Stimulated activated memory B cell treated with anti-CD40 and anti-IgM and Interleukin-4, amounts not matched to agents 10 μg/mL and 1 μg/mL and 100 μg/mL, for 72 hours (primary cell): ENCODE results near the gene METTL1.

Experiments
- ATAC-seq: fragments of 150-1000 bp; cut with Tn5 transposase; 2 replicates; pipeline ENCODE4 v1.10.0; 2021
- H3K27ac Mint-ChIP-seq: one replicate; pipeline ENCODE4 v1.8.0; 2022; ENCODE audit warnings: mild to moderate bottlenecking, mixed read lengths
- H3K27me3 Mint-ChIP-seq: one replicate; pipeline ENCODE4 v1.8.0; 2022; ENCODE audit warnings: mixed read lengths
- H3K36me3 Mint-ChIP-seq: one replicate; pipeline ENCODE4 v1.8.0; 2022; ENCODE audit warnings: mixed read lengths
- H3K4me1 Mint-ChIP-seq: one replicate; pipeline ENCODE4 v1.8.0; 2022; ENCODE audit warnings: mixed read lengths
- H3K4me3 Mint-ChIP-seq: one replicate; pipeline ENCODE4 v1.8.0; 2022; ENCODE audit warnings: mild to moderate bottlenecking, moderate library complexity, mixed read lengths
- H3K9me3 Mint-ChIP-seq: one replicate; pipeline ENCODE4 v1.8.0; 2022; ENCODE audit warnings: mixed read lengths

Gene METTL1

GRCh38 chr12:57733928-57734327, 38.0 kb downstream of the METTL1 start:
- Mint-ChIP-seq H3K9me3 (no peaks in the 10 kb centered on the region), H3K36me3 (peaks cover 62% of the 10 kb centered on the region), H3K27ac (no peak overlapping the region), H3K4me1 (peaks cover 10% of the 10 kb centered on the region), H3K4me3 (no peak overlapping the region), H3K27me3 (no peaks in the 10 kb centered on the region)
- no peak for ATAC-seq

- H3K4me3 Mint-ChIP-seq = no peak overlapping the region
- no peak for ATAC-seq
- H3K4me1 Mint-ChIP-seq = peaks cover 9% of the 10 kb centered on the region
- H3K36me3 Mint-ChIP-seq = peaks cover 70% of the 10 kb centered on the region
- no peak overlapping the region for H3K27ac Mint-ChIP-seq
- no peaks in the 10 kb centered on the region for H3K9me3 Mint-ChIP-seq
- H3K27me3 Mint-ChIP-seq = no peaks in the 10 kb centered on the region
These were observed 38.9 kb downstream of the METTL1 start for GRCh38 chr12:57732726-57733593.

GRCh38 chr12:57732270-57732669, 39.6 kb downstream of the METTL1 start:
- H3K9me3 Mint-ChIP-seq = no peaks in the 10 kb centered on the region
- no peak for ATAC-seq
- H3K4me3 Mint-ChIP-seq = no peak overlapping the region
- H3K4me1 Mint-ChIP-seq = peaks cover 9% of the 10 kb centered on the region
- H3K27ac Mint-ChIP-seq = no peak overlapping the region
- peaks cover 76% of the 10 kb centered on the region for H3K36me3 Mint-ChIP-seq
- H3K27me3 Mint-ChIP-seq = no peaks in the 10 kb centered on the region

GRCh38 chr12:57731411-57732080, 40.4 kb downstream of the METTL1 start:
- H3K4me3 Mint-ChIP-seq = no peak overlapping the region
- no peak for ATAC-seq
- peaks cover 2% of the 10 kb centered on the region for H3K4me1 Mint-ChIP-seq
- no peak overlapping the region for H3K27ac Mint-ChIP-seq
- no peaks in the 10 kb centered on the region for H3K27me3 Mint-ChIP-seq
- peaks cover 69% of the 10 kb centered on the region for H3K36me3 Mint-ChIP-seq
- H3K9me3 Mint-ChIP-seq = no peaks in the 10 kb centered on the region

GRCh38 chr12:57730336-57731067, 41.4 kb downstream of the METTL1 start:
- peaks cover 75% of the 10 kb centered on the region for H3K36me3 Mint-ChIP-seq
- H3K27ac Mint-ChIP-seq = no peak overlapping the region
- H3K27me3 Mint-ChIP-seq = no peaks in the 10 kb centered on the region
- no peak for ATAC-seq
- H3K4me3 Mint-ChIP-seq = no peak overlapping the region
- H3K4me1 Mint-ChIP-seq = peaks cover 8% of the 10 kb centered on the region
- H3K9me3 Mint-ChIP-seq = no peaks in the 10 kb centered on the region

GRCh38 chr12:57729321-57729844, 42.5 kb downstream of the METTL1 start:
- H3K27ac Mint-ChIP-seq = no peak overlapping the region
- peaks cover 19% of the 10 kb centered on the region for H3K4me1 Mint-ChIP-seq
- no peaks in the 10 kb centered on the region for H3K27me3 Mint-ChIP-seq
- no peak overlapping the region for H3K4me3 Mint-ChIP-seq
- H3K36me3 Mint-ChIP-seq = peaks cover 70% of the 10 kb centered on the region
- no peaks in the 10 kb centered on the region for H3K9me3 Mint-ChIP-seq
- no peak for ATAC-seq

- no peak for ATAC-seq
- Mint-ChIP-seq H3K27me3 (no peaks in the 10 kb centered on the region), H3K9me3 (no peaks in the 10 kb centered on the region), H3K36me3 (peaks cover 57% of the 10 kb centered on the region), H3K4me1 (peaks cover 26% of the 10 kb centered on the region), H3K27ac (no peak overlapping the region), H3K4me3 (no peak overlapping the region)
These were observed 44.0 kb downstream of the METTL1 start for GRCh38 chr12:57727758-57728395.

GRCh38 chr12:57726884-57727757, 44.8 kb downstream of the METTL1 start:
- no peak for ATAC-seq
- Mint-ChIP-seq H3K4me1 (peaks cover 26% of the 10 kb centered on the region), H3K27me3 (no peaks in the 10 kb centered on the region), H3K9me3 (no peaks in the 10 kb centered on the region), H3K36me3 (peaks cover 51% of the 10 kb centered on the region), H3K4me3 (no peak overlapping the region), H3K27ac (no peak overlapping the region)

GRCh38 chr12:57726151-57726883, 45.6 kb downstream of the METTL1 start:
- peaks cover 26% of the 10 kb centered on the region for H3K4me1 Mint-ChIP-seq
- H3K36me3 Mint-ChIP-seq = peaks cover 50% of the 10 kb centered on the region
- no peaks in the 10 kb centered on the region for H3K27me3 Mint-ChIP-seq
- peak; percentile 72 for ATAC-seq
- H3K4me3 Mint-ChIP-seq = peak overlapping the region; percentile 75
- peak overlapping the region; percentile 69 for H3K27ac Mint-ChIP-seq
- H3K9me3 Mint-ChIP-seq = no peaks in the 10 kb centered on the region

GRCh38 chr12:57725851-57726150, 46.1 kb downstream of the METTL1 start:
- H3K36me3 Mint-ChIP-seq = peaks cover 50% of the 10 kb centered on the region

GRCh38 chr12:57724936-57725740, 46.8 kb downstream of the METTL1 start:
- peak overlapping the region; percentile 69 for H3K27ac Mint-ChIP-seq
- H3K4me1 Mint-ChIP-seq = peaks cover 26% of the 10 kb centered on the region
- peak; percentile 28 for ATAC-seq
- H3K9me3 Mint-ChIP-seq = no peaks in the 10 kb centered on the region
- peak overlapping the region; percentile 40 for H3K4me3 Mint-ChIP-seq
- peaks cover 52% of the 10 kb centered on the region for H3K36me3 Mint-ChIP-seq
- no peaks in the 10 kb centered on the region for H3K27me3 Mint-ChIP-seq

More at GRCh38 chr12:57725851-57726150, 46.1 kb downstream of the METTL1 start:
- Mint-ChIP-seq H3K4me1 (peaks cover 26% of the 10 kb centered on the region), H3K4me3 (peak overlapping the region; percentile 75), H3K27me3 (no peaks in the 10 kb centered on the region), H3K9me3 (no peaks in the 10 kb centered on the region), H3K27ac (peak overlapping the region; percentile 69)
- no peak for ATAC-seq

GRCh38 chr12:57724003-57724935, 47.6 kb downstream of the METTL1 start:
- Mint-ChIP-seq H3K4me1 (peaks cover 26% of the 10 kb centered on the region), H3K27ac (peak overlapping the region; percentile 38), H3K36me3 (peaks cover 58% of the 10 kb centered on the region), H3K27me3 (no peaks in the 10 kb centered on the region), H3K9me3 (no peaks in the 10 kb centered on the region), H3K4me3 (no peak overlapping the region)
- ATAC-seq = no peak
